Smooth muscle cell (in vitro differentiated cells): ENCODE data around the gene ADAMTS16. TPM values are rescaled to one million over a fixed set of nuclear protein-coding genes. Genes with fewer than 3 reads are reported as not detected.

Experiments used
- DNase-seq: peaks from one replicate; lab custom pipeline; 2025; ENCODE audit not compliant: unreplicated experiment; lab: John Stamatoyannopoulos, UW
- H2AFZ ChIP-seq: fragments of 200-600 bp; sonication (generic); 2 replicates; pipeline ENCODE4 v1.6.0; 2016; ENCODE audit warnings: antibody characterized with exemption, low read depth, mild to moderate bottlenecking
- H3F3A ChIP-seq: fragments of 200-600 bp; sonication (generic); 2 replicates; pipeline ENCODE4 v1.6.0; 2017; ENCODE audit warnings: antibody characterized with exemption, low read depth
- H3K27ac ChIP-seq: fragments of 200-600 bp; sonication (generic); 2 replicates; pipeline ENCODE4 v1.5.1; 2016; ENCODE audit warnings: low read depth, mild to moderate bottlenecking
- H3K27me3 ChIP-seq: fragments of 200-600 bp; sonication (generic); 2 replicates; pipeline ENCODE4 v1.6.1; 2016; ENCODE audit warnings: low read depth, mild to moderate bottlenecking
- H3K36me3 ChIP-seq: fragments of 200-600 bp; sonication (generic); 2 replicates; pipeline ENCODE4 v1.5.1; 2016; ENCODE audit warnings: low read depth
- H3K4me1 ChIP-seq: fragments of 200-600 bp; sonication (generic); 2 replicates; pipeline ENCODE4 v1.5.1; 2016; ENCODE audit warnings: low read depth
- H3K4me2 ChIP-seq: fragments of 200-600 bp; sonication (generic); 2 replicates; pipeline ENCODE4 v1.6.0; 2016; ENCODE audit warnings: mild to moderate bottlenecking
- H3K4me3 ChIP-seq: fragments of 200-600 bp; sonication (generic); 2 replicates; pipeline ENCODE4 v1.5.1; 2016; ENCODE audit warnings: mild to moderate bottlenecking
- H3K79me2 ChIP-seq: fragments of 200-600 bp; sonication (generic); 2 replicates; pipeline ENCODE4 v1.6.0; 2016; ENCODE audit warnings: low read depth, mild to moderate bottlenecking
- H3K9ac ChIP-seq: fragments of 200-600 bp; sonication (generic); 2 replicates; pipeline ENCODE4 v1.6.0; 2016; ENCODE audit warnings: low read depth
- H3K9me3 ChIP-seq: fragments of 200-600 bp; sonication (generic); replicated peaks from 2 replicates; pipeline ENCODE4 v1.5.1; 2016; ENCODE audit warnings: low read depth
- H4K20me1 ChIP-seq: fragments of 200-600 bp; sonication (generic); 2 replicates; pipeline ENCODE4 v1.6.0; 2016; ENCODE audit warnings: low read depth
- WGBS: methylation state at CpG from one replicate; pipeline ENCODE4 v1.1.7; 2016; ENCODE audit warnings: low lambda C conversion rate; 5-methylcytosine and 5-hydroxymethylcytosine counted together
- polyA plus RNA-seq: library from polyadenylated mRNA; unstranded; fragments of >200 nt; fragmentation: Nextera tagmentation; extraction: Ambion mirVana; gene quantifications from 2 replicates; pipeline ENCODE4 v1.2.1, GENCODE V29; 2016
- total RNA-seq: library from RNA; depleted of rRNA; stranded (reverse); fragments of >200 nt; gene quantifications from 2 replicates; pipeline ENCODE4 v1.2.3, GENCODE V29; 2014
- TF ChIP-seq, protein P1 (sequence below): fragments of 200-600 bp; sonication (generic); IDR thresholded peaks from 2 replicates; pipeline ENCODE4 v1.5.1; 2017; ENCODE audit warnings: borderline replicate concordance, mild to moderate bottlenecking, antibody characterized with exemption; ENCODE audit not compliant: insufficient read depth, poor library complexity, severe bottlenecking

Gene ADAMTS16
- total and polyA plus RNA-seq, 2 experiments from 2014 or later, result 4.7 to 6.2 TPM

DNA sequence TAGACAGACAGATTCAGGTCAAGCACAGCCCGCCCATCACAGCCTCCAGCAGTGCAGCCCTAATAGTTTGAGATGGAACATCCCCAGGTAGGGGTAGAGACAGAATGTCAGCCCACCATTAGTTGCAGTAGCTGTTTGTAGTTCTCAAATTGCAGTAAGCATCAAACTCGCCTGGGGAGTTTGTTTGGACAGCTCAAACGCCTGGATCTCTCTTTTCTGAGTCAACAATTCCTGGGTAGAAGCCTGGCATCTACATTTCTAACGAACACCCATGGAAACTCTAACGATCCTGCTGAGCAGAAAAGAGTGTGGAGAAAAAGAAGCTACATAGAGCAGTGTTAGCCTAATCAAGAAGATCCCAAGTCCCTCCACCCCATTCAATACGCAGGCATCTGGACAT, 59.4 kb downstream of the ADAMTS16 start:
- DNase-seq, result no peak
- no peak overlapping the region for H3K4me3 ChIP-seq
- H3K79me2 ChIP-seq, result no peaks in the 10 kb centered on the region
- H3K4me2 ChIP-seq, result no peak overlapping the region
- no peak overlapping the region for H3K9ac ChIP-seq
- TF ChIP-seq, protein P1, sequence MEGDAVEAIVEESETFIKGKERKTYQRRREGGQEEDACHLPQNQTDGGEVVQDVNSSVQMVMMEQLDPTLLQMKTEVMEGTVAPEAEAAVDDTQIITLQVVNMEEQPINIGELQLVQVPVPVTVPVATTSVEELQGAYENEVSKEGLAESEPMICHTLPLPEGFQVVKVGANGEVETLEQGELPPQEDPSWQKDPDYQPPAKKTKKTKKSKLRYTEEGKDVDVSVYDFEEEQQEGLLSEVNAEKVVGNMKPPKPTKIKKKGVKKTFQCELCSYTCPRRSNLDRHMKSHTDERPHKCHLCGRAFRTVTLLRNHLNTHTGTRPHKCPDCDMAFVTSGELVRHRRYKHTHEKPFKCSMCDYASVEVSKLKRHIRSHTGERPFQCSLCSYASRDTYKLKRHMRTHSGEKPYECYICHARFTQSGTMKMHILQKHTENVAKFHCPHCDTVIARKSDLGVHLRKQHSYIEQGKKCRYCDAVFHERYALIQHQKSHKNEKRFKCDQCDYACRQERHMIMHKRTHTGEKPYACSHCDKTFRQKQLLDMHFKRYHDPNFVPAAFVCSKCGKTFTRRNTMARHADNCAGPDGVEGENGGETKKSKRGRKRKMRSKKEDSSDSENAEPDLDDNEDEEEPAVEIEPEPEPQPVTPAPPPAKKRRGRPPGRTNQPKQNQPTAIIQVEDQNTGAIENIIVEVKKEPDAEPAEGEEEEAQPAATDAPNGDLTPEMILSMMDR, result no peak
- H2AFZ ChIP-seq, result no peak overlapping the region
- no peaks in the 10 kb centered on the region for H4K20me1 ChIP-seq
- no peaks in the 10 kb centered on the region for H3K27me3 ChIP-seq
- no peaks in the 10 kb centered on the region for H3K4me1 ChIP-seq
- 83% methylated on average over 6 of the region's 6 CpGs for WGBS
- no peaks in the 10 kb centered on the region for H3F3A ChIP-seq
- H3K36me3 ChIP-seq, result no peaks in the 10 kb centered on the region
- H3K27ac ChIP-seq, result no peak overlapping the region
- no peaks in the 10 kb centered on the region for H3K9me3 ChIP-seq

- 84% methylated on average over 5 of the region's 5 CpGs for WGBS
- TF ChIP-seq, protein P1, result no peak
Measured at GRCh38 chr5:5200133-5200532, 60.0 kb downstream of the ADAMTS16 start.

GRCh38 chr5:5202321-5202720, 62.2 kb downstream of the ADAMTS16 start:
- H3K9ac ChIP-seq, result no peak overlapping the region
- H3K79me2 ChIP-seq, result no peaks in the 10 kb centered on the region
- H3K9me3 ChIP-seq, result no peaks in the 10 kb centered on the region
- H4K20me1 ChIP-seq, result no peaks in the 10 kb centered on the region
- no peak overlapping the region for H3K27ac ChIP-seq
- no peak overlapping the region for H3K4me3 ChIP-seq
- H3K36me3 ChIP-seq, result no peaks in the 10 kb centered on the region
- H3K4me2 ChIP-seq, result no peak overlapping the region
- H3K4me1 ChIP-seq, result no peaks in the 10 kb centered on the region
- DNase-seq, result no peak
- H3F3A ChIP-seq, result no peaks in the 10 kb centered on the region
- no peaks in the 10 kb centered on the region for H3K27me3 ChIP-seq
- 91% methylated on average over 2 of the region's 2 CpGs for WGBS
- H2AFZ ChIP-seq, result no peak overlapping the region
- TF ChIP-seq, protein P1, result no peak

More at GRCh38 chr5:5200133-5200532, 60.0 kb downstream of the ADAMTS16 start:
- no peak overlapping the region for H2AFZ ChIP-seq
- no peaks in the 10 kb centered on the region for H3K36me3 ChIP-seq
- H3K27me3 ChIP-seq, result no peaks in the 10 kb centered on the region
- no peak for DNase-seq
- no peak overlapping the region for H3K4me3 ChIP-seq
- no peaks in the 10 kb centered on the region for H3K4me1 ChIP-seq
- no peak overlapping the region for H3K4me2 ChIP-seq
- no peak overlapping the region for H3K9ac ChIP-seq
- H3K9me3 ChIP-seq, result no peaks in the 10 kb centered on the region
- H3F3A ChIP-seq, result no peaks in the 10 kb centered on the region
- H3K79me2 ChIP-seq, result no peaks in the 10 kb centered on the region
- H3K27ac ChIP-seq, result no peak overlapping the region
- no peaks in the 10 kb centered on the region for H4K20me1 ChIP-seq

DNA sequence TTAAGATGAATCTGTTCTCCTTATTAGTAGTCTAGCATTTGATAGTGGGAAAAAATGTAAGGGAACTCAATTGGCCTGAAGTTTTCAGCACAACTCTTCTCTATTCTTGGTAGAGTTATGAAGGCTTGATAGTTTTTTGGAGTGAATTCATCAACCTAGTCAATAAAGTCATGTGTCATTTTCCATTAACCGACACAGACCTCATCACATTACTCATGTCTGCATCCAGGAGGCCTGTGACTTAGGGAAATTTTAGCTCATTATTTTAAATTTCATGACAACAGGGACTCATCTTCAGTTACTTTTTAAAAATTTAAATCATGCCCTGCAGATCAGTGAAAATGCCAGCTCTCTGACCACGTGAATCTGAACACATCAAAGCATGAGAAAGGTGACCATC, 63.3 kb downstream of the ADAMTS16 start:
- H4K20me1 ChIP-seq, result no peaks in the 10 kb centered on the region
- no peak for DNase-seq
- no peak overlapping the region for H3K4me3 ChIP-seq
- no peaks in the 10 kb centered on the region for H3K79me2 ChIP-seq
- TF ChIP-seq, protein P1, result no peak
- H3K4me1 ChIP-seq, result no peaks in the 10 kb centered on the region
- H3K36me3 ChIP-seq, result no peaks in the 10 kb centered on the region
- H3K4me2 ChIP-seq, result no peak overlapping the region
- H3K9me3 ChIP-seq, result no peaks in the 10 kb centered on the region
- H3F3A ChIP-seq, result no peaks in the 10 kb centered on the region
- H3K27me3 ChIP-seq, result no peaks in the 10 kb centered on the region
- H3K27ac ChIP-seq, result no peak overlapping the region
- no peak overlapping the region for H2AFZ ChIP-seq
- no peak overlapping the region for H3K9ac ChIP-seq
- 84% methylated on average over 2 of the region's 2 CpGs for WGBS
